Activated CD8-positive, alpha-beta memory T cell treated with anti-CD3 and anti-CD28 coated beads for 1 hour (primary cell): ENCODE data around the gene AUNIP.
A peak's percentile ranks its signal among the peaks of the same experiment; 100 is the strongest.

Experiments
- DNase-seq, 2 donors: peaks; one replicate each; pipeline ENCODE4 v3.0.0-alpha.2; 2020; ENCODE audit warnings: low read depth in 1 of 2; ENCODE audit errors: extremely low read depth in 1 of 2

AUNIP gene

DNA sequence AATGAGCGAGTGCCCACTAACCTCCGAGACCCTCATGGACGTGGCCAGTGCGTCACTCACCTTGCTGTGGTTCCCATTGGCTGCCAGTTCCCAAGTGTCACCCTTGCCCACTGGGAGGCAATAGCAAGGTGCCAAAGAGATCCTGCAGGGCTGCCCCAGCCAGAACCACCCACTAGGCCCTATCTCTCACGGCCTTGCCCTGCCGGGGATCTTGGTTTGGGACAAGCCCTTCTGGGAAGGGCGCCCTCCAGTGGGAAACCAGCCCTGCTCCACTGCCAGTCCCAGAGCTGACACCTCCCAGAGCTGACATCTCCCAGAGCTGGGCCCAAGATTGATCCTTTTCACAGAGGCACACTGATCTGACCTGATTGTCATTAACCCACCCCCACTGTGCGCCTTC lies 61.3 kb downstream of the AUNIP start:
- DNase-seq = no peak

DNA sequence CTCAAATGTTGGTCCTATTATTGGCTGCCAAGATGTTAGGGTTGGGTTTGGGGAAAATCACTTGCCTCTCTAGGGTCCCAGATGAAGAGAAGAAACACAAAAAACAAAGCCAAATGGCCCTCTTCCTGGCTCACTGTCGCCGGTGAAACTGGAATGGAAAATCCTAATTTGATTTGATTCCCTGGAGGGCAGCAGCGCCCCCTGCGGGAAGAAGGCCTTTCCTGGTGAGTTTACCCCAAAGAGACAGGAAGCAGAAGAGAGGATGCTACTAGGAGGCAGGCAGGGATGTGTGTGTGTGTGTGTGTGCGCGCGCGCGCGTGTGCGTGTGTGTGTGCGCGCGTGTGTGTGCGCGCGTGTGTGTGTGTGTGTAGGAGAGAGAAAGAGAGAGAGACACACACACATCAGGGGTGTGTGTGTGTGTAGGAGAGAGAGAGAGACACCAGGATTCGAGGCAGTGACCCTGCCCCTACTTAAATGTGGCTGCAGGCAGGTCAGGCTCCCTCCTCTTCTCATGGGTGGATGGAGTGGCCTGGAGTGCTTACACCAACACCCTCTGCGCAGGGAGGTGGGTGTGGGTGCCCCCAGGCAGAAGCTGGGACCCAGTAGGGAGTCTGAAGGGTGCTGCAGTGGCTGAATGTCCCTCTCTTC lies 62.3 kb downstream of the AUNIP start:
- peak; percentile 60 to 74 for DNase-seq

DNA sequence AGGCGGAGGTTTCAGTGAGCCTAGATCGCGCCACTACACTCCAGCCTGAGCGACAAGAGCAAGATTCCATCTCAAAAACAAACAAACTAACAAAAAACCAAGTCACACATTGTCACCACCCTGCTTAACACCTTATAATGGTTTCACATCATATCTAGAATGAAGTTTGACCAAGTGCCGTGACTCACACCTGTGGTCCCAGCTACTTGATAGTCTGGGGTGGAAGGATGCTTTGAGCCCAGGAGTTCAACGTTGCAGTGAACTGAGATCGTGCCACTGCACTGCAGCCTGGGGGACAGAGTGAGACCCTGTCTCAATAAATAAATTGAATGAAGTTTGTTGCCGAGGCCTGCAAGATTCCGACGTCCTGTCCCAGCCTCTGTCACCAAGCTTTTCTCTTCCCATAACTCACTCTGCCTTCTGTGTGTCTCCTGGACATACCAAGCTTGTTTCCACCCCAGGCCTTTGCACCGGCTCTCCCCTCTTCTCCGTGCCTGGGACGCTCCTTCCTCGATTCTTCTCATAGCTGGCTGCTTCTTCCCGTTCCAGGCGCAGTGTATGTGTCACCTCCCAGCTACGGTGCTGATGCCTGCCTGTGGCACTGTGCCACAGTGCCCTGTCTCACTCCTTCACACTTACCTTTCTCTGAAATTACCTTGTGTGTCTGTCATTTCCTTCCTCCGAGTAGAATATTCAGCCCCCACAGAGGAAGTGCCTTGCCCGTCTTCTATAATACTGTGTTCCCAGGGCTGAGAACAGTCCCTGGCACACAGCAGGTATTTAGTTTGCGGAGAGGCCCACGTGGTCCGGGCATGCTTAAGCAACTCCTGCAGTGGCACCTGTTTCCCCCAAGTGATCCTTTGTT lies 63.1 kb downstream of the AUNIP start:
- peak in 1 of 2 donors; percentile 19 for DNase-seq

DNA sequence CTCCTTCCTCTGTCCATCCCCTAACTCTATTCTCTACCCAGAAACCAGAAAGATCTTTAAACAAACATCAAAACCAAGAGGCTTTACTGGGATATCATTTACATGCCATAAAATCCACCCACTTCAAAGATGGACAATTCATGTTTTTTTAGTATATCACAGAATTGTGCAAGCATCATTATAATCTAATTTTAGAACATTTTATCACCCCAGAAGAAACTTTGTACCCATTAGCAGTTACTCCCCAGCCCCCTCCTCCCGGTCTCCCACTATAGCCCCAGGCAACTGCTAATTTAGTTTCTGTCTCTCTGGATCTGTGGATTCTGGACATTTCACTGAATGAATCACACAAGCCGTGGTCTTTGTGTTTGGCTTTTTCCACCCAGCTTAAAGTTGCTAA lies 64.0 kb downstream of the AUNIP start:
- DNase-seq = no peak

DNA sequence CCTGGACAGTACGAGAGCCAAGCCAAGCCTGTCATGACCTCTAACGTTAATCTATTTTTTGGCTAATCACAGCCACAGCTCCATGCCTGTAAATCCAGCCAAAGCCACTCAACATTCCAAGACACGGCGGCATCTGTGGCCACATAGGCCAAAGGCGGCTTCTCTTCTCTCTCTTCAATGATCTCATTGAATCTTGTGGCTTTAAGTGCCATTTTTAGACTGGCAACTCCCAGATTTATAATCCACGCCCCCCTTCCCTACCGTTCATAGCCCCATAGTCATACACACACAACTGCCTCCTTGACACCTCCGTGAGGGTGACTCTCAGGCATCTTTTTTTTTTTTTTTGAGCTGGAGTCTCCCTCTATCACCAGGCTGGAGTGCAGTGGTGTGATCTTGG lies 64.9 kb downstream of the AUNIP start:
- DNase-seq = no peak

DNA sequence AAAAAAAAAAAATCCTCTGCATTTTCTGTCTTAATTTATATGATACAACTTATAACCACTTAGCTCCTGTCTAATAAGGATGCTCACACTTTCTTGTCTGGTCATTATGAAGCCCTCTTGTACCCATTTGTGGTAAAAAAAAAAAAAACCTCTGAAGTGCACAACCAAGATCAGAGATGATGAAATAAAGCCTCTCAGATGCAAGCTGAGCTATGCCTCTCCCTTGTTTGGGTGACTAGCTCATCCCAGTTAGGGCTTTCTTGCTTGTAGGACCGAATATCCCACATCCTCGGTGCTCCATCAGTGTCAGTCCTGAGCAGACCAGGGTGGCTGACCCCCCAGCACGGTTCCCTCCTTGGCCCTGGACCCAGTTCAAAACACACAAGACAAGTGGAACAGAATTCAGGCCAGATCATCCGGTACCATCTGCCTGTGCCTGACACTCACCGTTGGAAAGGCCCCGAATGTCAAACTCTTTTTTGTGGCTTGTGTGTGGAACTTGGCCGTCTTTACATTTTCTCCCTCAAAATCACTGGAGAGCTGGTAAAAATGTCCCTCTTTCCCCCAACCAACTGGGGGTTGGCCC lies 65.6 kb downstream of the AUNIP start:
- no peak for DNase-seq

DNA sequence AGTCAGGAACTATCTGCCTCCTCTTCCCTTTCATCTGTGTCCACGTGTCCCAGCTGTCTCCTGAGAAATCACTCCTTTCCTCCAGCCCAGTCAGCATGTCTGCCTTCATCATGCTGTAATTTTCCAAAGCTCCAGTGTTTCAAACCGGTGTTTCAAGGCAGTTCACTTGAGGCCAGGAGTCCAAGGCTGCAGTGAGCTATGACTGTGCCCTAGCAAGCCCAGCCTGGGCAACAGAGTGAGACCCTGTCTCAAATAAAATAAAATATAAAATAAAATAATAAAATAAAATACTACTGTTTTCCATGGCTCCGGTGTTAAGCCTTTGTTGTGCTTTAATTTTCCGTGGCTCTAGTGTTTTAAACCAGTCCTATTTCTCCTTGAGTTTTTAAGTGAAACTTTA lies 67.1 kb downstream of the AUNIP start:
- no peak for DNase-seq

DNA sequence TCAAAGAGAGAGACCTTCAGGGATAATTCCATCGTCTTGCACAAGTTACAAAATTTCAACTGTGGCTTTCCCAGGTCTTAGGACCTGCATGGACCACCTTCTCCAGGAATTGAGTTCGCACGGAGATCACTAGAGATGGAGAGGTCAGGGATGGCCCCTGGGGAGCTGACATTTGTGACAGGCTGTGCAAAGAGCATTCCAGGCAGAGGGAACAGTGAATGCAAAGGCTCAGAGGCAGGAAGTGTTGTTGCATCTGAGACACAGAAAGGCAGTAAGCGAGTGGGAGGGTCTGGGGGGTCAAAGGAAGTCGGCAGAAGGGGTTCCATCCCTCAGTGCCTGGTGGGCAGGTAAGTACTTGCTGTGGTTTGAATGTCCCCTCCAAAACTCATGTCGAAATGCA lies 68.8 kb downstream of the AUNIP start:
- DNase-seq = no peak

DNA sequence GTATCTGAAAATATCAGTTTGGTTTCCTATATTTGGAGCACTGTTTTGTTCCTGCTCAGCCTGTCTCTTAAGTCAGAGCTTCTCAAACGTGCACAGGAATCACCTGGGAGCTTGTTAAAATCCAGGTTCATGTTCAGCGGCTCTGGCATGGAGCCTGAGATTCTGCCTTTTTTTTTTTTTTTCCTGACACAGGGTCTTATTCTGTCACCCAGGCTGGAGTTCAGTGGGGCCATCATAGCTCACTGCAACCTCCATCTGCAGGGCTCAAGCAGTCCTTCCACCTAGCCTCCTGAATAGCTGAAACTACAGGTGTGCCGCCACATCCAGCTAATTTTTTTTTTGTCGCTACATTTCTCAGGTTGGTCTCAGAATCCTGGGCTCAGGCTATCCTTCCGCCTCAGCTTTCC lies 71.5 kb downstream of the AUNIP start:
- no peak for DNase-seq

DNA sequence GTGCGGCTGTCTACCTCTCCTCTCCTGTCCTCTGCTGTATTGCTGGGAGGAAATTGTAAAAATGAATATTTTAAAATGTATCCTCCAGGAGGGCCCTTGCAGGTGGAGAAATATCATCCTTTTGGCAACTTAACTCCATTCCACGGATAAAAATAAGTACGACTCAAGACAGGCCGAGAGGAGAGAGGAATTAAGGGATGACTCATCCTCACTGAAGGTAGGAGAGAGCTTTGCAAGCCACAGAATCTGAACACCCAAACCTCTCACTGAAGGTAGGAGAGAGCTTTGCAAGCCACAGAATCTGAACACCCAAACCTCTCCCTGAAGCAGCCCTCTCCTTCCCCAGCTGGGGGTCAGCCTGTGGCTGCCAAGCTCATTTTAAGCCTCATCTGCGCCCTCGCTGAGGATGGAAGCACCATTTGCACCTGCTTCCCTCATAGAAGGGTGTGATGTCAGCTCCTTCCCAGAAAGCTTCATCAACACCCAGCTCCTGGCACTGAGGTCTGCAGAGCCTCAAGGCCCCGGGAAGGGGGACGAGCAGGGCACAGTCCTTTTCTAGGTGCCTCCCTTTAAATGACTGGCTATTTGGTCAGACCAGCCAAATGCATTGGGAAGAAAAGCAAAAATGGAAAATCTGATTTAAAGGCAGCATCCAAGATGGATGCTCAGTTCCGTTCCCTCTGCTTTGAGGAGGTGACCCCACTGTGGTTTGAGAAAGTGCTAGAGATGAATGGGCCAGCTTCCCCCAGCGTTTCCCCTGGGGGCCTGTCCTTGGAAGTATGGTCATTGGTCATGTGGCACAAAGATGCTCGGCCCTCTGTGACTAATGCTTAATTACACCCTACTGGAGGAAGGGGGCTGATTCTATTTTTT lies 72.1 kb downstream of the AUNIP start:
- DNase-seq = no peak

DNA sequence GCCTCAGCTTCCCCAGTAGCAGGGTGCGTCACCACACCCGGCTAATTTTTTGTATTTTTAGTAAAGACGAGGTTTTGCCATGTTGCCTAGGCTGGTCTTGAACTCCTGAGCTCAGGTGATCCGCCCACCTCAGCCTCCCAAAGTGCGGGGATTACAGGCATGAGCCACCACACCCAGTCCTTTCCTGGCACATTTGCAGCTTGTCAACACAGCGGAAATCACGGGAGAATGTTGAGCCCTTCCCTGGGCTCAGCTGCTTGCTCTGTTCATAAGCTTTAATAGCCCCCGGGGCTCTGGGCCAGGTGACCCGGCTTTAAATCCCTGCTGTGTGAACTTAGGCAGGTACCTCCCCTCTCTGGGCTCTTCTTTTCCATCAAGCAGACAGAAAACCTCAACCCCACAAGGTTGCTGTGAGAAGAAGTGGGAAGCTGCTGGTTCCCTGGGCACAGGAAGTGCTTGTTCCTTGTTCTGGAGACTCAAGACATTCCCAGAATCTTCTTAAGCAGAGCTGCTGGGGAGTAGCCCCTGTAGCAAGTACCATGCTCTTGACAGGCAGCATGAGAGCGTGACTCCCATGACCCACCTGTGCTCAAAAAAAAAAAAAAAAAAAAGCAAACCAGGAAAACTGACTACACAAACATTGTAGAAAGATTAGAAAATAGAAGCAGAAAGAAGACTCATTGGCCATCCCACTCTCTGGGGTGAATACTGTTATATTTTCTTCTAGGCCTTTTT lies 73.8 kb downstream of the AUNIP start:
- DNase-seq = no peak

DNA sequence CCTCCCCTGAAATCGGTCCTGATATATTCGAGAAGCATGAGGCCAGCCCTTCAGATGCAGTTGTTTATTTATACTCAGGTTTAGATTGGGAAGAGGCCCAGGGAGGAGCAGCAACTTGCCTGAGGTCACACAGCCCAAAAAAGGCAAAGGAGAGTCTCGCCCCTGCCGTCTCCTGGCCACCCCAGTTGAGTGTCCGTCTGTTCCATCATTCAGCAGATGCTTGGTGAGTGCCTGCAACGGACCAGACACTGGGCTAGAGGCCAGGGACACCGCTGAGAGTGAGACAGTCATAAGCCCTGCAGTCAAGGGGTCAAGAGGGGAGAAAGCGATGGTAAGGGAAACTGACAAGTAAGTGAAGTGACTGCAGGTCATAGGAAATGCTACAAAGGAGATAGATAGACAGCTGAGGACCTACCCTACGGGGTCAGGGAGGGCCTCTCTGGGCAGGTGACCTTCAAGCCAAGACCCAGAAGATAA lies 74.6 kb downstream of the AUNIP start:
- no peak for DNase-seq
